OCI-LY1 (cell line): ENCODE data around the gene ARFGEF3.

ENCODE experiments used
- H2AFZ ChIP-seq: fragments of 200-600 bp; sonication (generic), shearing (Covaris generic); 2 replicates; pipeline ENCODE4 v1.6.0; 2014; ENCODE audit warnings: antibody characterized with exemption, mild to moderate bottlenecking, low read length
- H3F3A ChIP-seq: fragments of 200-600 bp; sonication (generic), shearing (Covaris generic); 2 replicates; pipeline ENCODE4 v1.6.0; 2014; ENCODE audit warnings: mild to moderate bottlenecking, antibody characterized with exemption, low read length, moderate library complexity; ENCODE audit not compliant: insufficient read depth
- H3K27ac ChIP-seq: fragments of 200-600 bp; sonication (generic); 2 replicates; pipeline ENCODE4 v1.5.1; 2014; ENCODE audit warnings: low read length, mixed run types, mild to moderate bottlenecking, low read depth; ENCODE audit not compliant: poor library complexity, severe bottlenecking
- H3K27me3 ChIP-seq: fragments of 200-600 bp; sonication (generic); 2 replicates; pipeline ENCODE4 v1.6.0; 2014; ENCODE audit warnings: antibody characterized with exemption, mild to moderate bottlenecking, low read length, moderate library complexity; ENCODE audit not compliant: insufficient read depth
- H3K36me3 ChIP-seq: fragments of 200-600 bp; sonication (generic); 2 replicates; pipeline ENCODE4 v1.6.1; 2014; ENCODE audit warnings: mild to moderate bottlenecking, antibody characterized with exemption, low read length, moderate library complexity, mixed read lengths; ENCODE audit not compliant: insufficient read depth
- H3K4me1 ChIP-seq: fragments of 200-600 bp; sonication (generic); 2 replicates; pipeline ENCODE4 v1.5.1; 2014; ENCODE audit warnings: mild to moderate bottlenecking, low read length, moderate library complexity; ENCODE audit not compliant: insufficient read depth, severe bottlenecking
- H3K4me2 ChIP-seq: fragments of 200-600 bp; sonication (generic), shearing (Covaris generic); 2 replicates; pipeline ENCODE4 v1.6.1; 2014; ENCODE audit warnings: low read length
- H3K4me3 ChIP-seq: fragments of 200-600 bp; sonication (generic); 2 replicates; pipeline ENCODE4 v1.5.1; 2014; ENCODE audit warnings: low read length, low read depth, mild to moderate bottlenecking, mixed read lengths; ENCODE audit not compliant: poor library complexity, severe bottlenecking
- H3K79me2 ChIP-seq: fragments of 200-600 bp; shearing (Covaris generic); 2 replicates; pipeline ENCODE4 v1.6.1; 2016; ENCODE audit warnings: mixed run types, low read length, mixed read lengths; ENCODE audit not compliant: insufficient read depth
- H3K9ac ChIP-seq: fragments of 200-600 bp; sonication (generic), shearing (Covaris generic); 2 replicates; pipeline ENCODE4 v1.6.1; 2014; ENCODE audit warnings: mild to moderate bottlenecking, low read length, mixed read lengths
- H3K9me2 ChIP-seq: fragments of 200-600 bp; sonication (generic), shearing (Covaris generic); 2 replicates; pipeline ENCODE4 v1.6.1; 2014; ENCODE audit warnings: low read depth, mild to moderate bottlenecking, low read length, mixed read lengths
- H3K9me3 ChIP-seq: fragments of 200-600 bp; shearing (Covaris generic); 2 replicates; pipeline ENCODE4 v1.6.1; 2014; ENCODE audit warnings: low read length, mixed read lengths
- H4K20me1 ChIP-seq: fragments of 200-600 bp; sonication (generic), shearing (Covaris generic); 2 replicates; pipeline ENCODE4 v1.6.0; 2016; ENCODE audit warnings: mild to moderate bottlenecking, low read length; ENCODE audit not compliant: insufficient read depth
- CTCF ChIP-seq: fragments of 200-600 bp; sonication (generic), shearing (Covaris generic); IDR thresholded peaks from 2 replicates; pipeline ENCODE4 v1.5.1; 2017; ENCODE audit warnings: mild to moderate bottlenecking, antibody characterized with exemption, low read length, moderate library complexity, mixed read lengths
- EZH2 ChIP-seq: fragments of 200-600 bp; sonication (generic), shearing (Covaris generic); IDR thresholded peaks from 2 replicates; pipeline ENCODE4 v1.8.0; 2017; ENCODE audit warnings: borderline replicate concordance, mixed run types, mild to moderate bottlenecking, antibody characterized with exemption, low read length, moderate library complexity, mixed read lengths

Gene ARFGEF3

DNA sequence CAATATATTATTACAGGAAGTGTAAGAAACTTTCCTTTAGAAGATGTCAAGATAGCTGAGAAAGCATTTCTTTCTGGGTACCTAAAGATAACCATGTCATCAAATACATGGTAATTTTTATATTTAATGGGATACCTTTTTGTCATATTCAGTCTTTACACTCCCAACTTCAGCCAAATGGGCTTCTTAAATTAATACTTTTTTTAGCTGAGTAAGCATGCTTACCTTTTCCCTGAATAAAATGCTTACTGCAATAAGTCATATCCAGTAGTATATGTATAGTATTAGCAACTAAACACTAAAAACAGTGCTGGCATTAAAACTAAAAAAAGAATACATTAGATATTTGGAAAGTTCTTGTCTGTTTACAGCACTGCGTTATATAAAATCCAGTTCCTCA is 74.0 kb downstream of the ARFGEF3 start:
- H3F3A ChIP-seq, result no peaks in the 10 kb centered on the region
- H4K20me1 ChIP-seq, result no peaks in the 10 kb centered on the region
- no peaks in the 10 kb centered on the region for H3K79me2 ChIP-seq
- no peaks in the 10 kb centered on the region for H3K9me3 ChIP-seq
- no peak overlapping the region for H3K27ac ChIP-seq
- no peaks in the 10 kb centered on the region for H3K4me1 ChIP-seq
- H2AFZ ChIP-seq, result no peak overlapping the region
- H3K27me3 ChIP-seq, result no peaks in the 10 kb centered on the region; the same call in 1 of the 2 replicates
- TF ChIP-seq EZH2 (no peak), CTCF (no peak)
- H3K4me2 ChIP-seq, result no peak overlapping the region
- H3K9ac ChIP-seq, result no peak overlapping the region
- H3K9me2 ChIP-seq, result no peaks in the 10 kb centered on the region
- H3K4me3 ChIP-seq, result no peak overlapping the region
- H3K36me3 ChIP-seq, result no peaks in the 10 kb centered on the region

DNA sequence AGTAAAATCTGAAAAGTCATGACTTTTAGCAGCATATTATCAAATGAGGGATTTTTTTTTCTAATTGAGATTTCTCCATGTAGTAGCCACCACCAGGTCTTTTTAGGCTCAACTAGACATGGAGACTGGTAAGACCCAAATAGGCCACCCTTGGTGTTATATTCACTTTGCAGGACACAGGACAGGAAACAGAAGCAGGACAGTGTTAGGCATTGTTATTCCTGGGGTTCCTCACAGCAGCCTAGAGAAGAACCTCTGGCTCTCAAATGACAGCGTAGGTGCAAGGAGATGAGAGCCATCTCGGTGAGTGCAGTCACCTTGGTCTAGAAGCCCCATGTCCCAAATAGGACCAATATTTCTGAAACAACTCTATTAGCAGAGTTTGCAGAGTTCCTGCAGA is 75.7 kb downstream of the ARFGEF3 start:
- H3K36me3 ChIP-seq, result no peaks in the 10 kb centered on the region
- no peak overlapping the region for H3K4me3 ChIP-seq
- H3F3A ChIP-seq, result no peaks in the 10 kb centered on the region
- no peaks in the 10 kb centered on the region for H3K9me2 ChIP-seq
- no peak overlapping the region for H3K4me2 ChIP-seq
- no peak for TF ChIP-seq EZH2
- no peak overlapping the region for H2AFZ ChIP-seq
- H3K27ac ChIP-seq, result no peak overlapping the region
- H3K9me3 ChIP-seq, result no peaks in the 10 kb centered on the region
- no peak overlapping the region for H3K9ac ChIP-seq
- no peaks in the 10 kb centered on the region for H3K4me1 ChIP-seq
- no peaks in the 10 kb centered on the region; the same call in 1 of the 2 replicates for H3K27me3 ChIP-seq
- H4K20me1 ChIP-seq, result no peaks in the 10 kb centered on the region
- H3K79me2 ChIP-seq, result no peaks in the 10 kb centered on the region

- H3K4me1 ChIP-seq, result no peaks in the 10 kb centered on the region
- no peak overlapping the region for H3K4me2 ChIP-seq
- TF ChIP-seq CTCF (no peak), EZH2 (no peak)
- no peak overlapping the region for H3K9ac ChIP-seq
- H3K9me3 ChIP-seq, result no peaks in the 10 kb centered on the region
- H3K27ac ChIP-seq, result no peak overlapping the region
- no peaks in the 10 kb centered on the region for H3K79me2 ChIP-seq
- no peaks in the 10 kb centered on the region for H4K20me1 ChIP-seq
- no peak overlapping the region for H3K4me3 ChIP-seq
- no peaks in the 10 kb centered on the region for H3K9me2 ChIP-seq
- no peaks in the 10 kb centered on the region for H3F3A ChIP-seq
- no peaks in the 10 kb centered on the region; the same call in 1 of the 2 replicates for H3K27me3 ChIP-seq
- H3K36me3 ChIP-seq, result no peaks in the 10 kb centered on the region
- H2AFZ ChIP-seq, result no peak overlapping the region
Measured at GRCh38 chr6:138238368-138238767, 76.6 kb downstream of the ARFGEF3 start.

GRCh38 chr6:138239774-138240173 is 78.0 kb downstream of the ARFGEF3 start:
- Histone ChIP-seq H3K27me3 (no peaks in the 10 kb centered on the region; the same call in 1 of the 2 replicates), H4K20me1 (no peaks in the 10 kb centered on the region), H3K9ac (no peak overlapping the region), H3K9me3 (no peaks in the 10 kb centered on the region), H3K9me2 (no peaks in the 10 kb centered on the region), H3F3A (no peaks in the 10 kb centered on the region), H2AFZ (no peak overlapping the region), H3K4me2 (no peak overlapping the region), H3K4me1 (no peaks in the 10 kb centered on the region), H3K4me3 (no peak overlapping the region), H3K27ac (no peak overlapping the region), H3K36me3 (no peaks in the 10 kb centered on the region), H3K79me2 (no peaks in the 10 kb centered on the region)
- TF ChIP-seq EZH2, result no peak
- no peak for TF ChIP-seq CTCF
